Adrenal gland (tissue), 12 donors: ENCODE data around the gene FOXP4. TPM values are rescaled to one million over a fixed set of nuclear protein-coding genes. Genes with fewer than 3 reads are reported as not detected.

Experiments used
- DNase-seq, 7 donors: peaks; one replicate each; pipeline ENCODE4 v3.0.0-alpha.2; 2019 to 2020
- H3K27ac ChIP-seq, 5 donors: fragments of 200-600 bp; sonication (generic) in 4 of 5; 1 replicate in 3 of 5; 2 replicates in 2 of 5; pipeline versions ENCODE4 v1.5.1 to v1.8.0; 2016 to 2020; ENCODE audit warnings: mild to moderate bottlenecking in 1 of 5
- H3K27me3 ChIP-seq: fragments of 200-600 bp; 2 replicates; pipeline ENCODE4 v1.8.0; 2021
- H3K36me3 ChIP-seq, 2 donors: fragments of 200-600 bp; replicated peaks in 1 of 2; 1 replicate in 1 of 2; 2 replicates in 1 of 2; pipeline versions ENCODE4 v1.5.1 to v1.8.0; 2018 to 2022
- H3K4me1 ChIP-seq, 2 donors: fragments of 200-600 bp; replicated peaks in 1 of 2; 1 replicate in 1 of 2; 2 replicates in 1 of 2; pipeline versions ENCODE4 v1.5.1 to v1.8.0; 2018 to 2021
- H3K4me3 ChIP-seq, 4 donors: fragments of 200-600 bp; sonication (generic) in 3 of 4; one replicate each; pipeline ENCODE4 v1.5.1; 2016 to 2018
- H3K9me3 ChIP-seq, 3 donors: fragments of 200-600 bp; sonication (generic) in 1 of 3; replicated peaks in 1 of 3; 1 replicate in 2 of 3; 2 replicates in 1 of 3; pipeline versions ENCODE4 v1.5.1 to v1.8.0; 2016 to 2021
- POLR2A ChIP-seq, 2 donors: fragments of 450-650 bp; IDR thresholded peaks; one replicate each; pipeline ENCODE4 v1.6.1; 2017; ENCODE audit warnings: antibody characterized with exemption in 2 of 2, mild to moderate bottlenecking in 2 of 2, moderate library complexity in 1 of 2
- WGBS, 4 donors: extraction: QIAGEN DNeasy Blood & Tissue Kit in 2 of 4; methylation state at CpG; one replicate each; pipeline versions ENCODE4 v1.1.5 to v1.1.7; 2013 to 2017; 5-methylcytosine and 5-hydroxymethylcytosine counted together
- intact Hi-C, 2 donors: fragments of 100-400 bp; cut with DNase I; formaldehyde crosslinking; loops; one replicate each; pipeline versions ENCODE4 v1.14.1 to v1.15.0; 2022 to 2023
- polyA plus RNA-seq, 3 donors: library from polyadenylated mRNA; stranded (reverse); fragments of 200-250 nt in 2 of 3; fragments of 350-450 nt in 1 of 3; fragmentation: Illumina TruSeq in 1 of 3; extraction: RNeasy Lipid Tissue Mini Kit (QIAGEN cat#74804) in 1 of 3; gene quantifications; one replicate each; pipeline ENCODE4 v1.2.3, GENCODE V29; 2013 to 2014
- total RNA-seq, 9 donors: library from RNA; depleted of rRNA in 4 of 9; stranded (reverse); fragments of >200 nt in 4 of 9; fragments of 120-200 nt in 1 of 9; fragmentation: NEBNext Ultra II Directional in 1 of 9; extraction: Animal tissue kit (Norgen Biotek cat#: 25700) in 1 of 9; gene quantifications; one replicate each; pipeline versions ENCODE4 v1.1.0 to v1.2.4, GENCODE V29; 2013 to 2023
- TF ChIP-seq, protein P1 (sequence below), 6 experiments: fragments of 450-650 bp in 4 of 6; fragments of 200-600 bp in 2 of 6; sonication (generic) in 1 of 6; IDR thresholded peaks; 1 replicate in 5 of 6; 2 replicates in 1 of 6; pipeline versions ENCODE4 v1.5.1 to v1.8.0; 2016 to 2021; ENCODE audit warnings: antibody characterized with exemption in 6 of 6, mild to moderate bottlenecking in 2 of 6, moderate library complexity in 1 of 6
- donor health status: healthy with polysubstance abuse.
- donor health status: Bipolar disorder and iron deficiency.
- donor health status: DM: yes; HTN: yes; CAD: no.
- donor health status: DM: no; HTN: no; CAD: no.
- donor health status: DM: no; HTN: no; CAD: no.
- donor health status: DM: yes; HTN: yes; CAD: no.

FOXP4 gene
- total and polyA plus RNA-seq, 12 donors, result 1.6 to 18.2 (median 11.3) TPM

DNA sequence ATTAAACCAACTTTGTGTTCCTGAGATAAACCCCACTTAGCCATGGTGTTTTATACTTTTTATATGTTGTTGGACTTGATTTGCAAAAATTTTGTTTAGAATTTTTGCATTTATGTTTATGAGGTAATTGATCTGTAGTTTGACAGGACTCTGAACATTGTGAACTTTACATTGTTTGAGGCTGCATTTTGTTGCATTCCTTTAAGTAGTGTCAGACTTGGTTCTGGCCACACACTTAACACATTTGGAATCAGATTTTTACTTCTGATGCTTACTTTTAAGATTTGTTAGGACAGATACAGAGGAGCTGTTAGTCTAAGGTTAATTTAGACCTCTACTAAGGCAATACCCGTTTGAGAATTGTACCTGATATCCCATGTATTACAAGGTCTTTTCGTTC is 75.6 kb downstream of the FOXP4 start:
- H3K9me3 ChIP-seq, result peaks cover 0 to 4% (median 0%) of the 10 kb centered on the region in 3 donors
- H3K4me3 ChIP-seq, result no peak overlapping the region
- no peak overlapping the region for H3K27ac ChIP-seq
- no peaks in the 10 kb centered on the region for H3K4me1 ChIP-seq
- intact Hi-C loops, result no loop called here
- no peak for DNase-seq
- TF ChIP-seq, protein P1, sequence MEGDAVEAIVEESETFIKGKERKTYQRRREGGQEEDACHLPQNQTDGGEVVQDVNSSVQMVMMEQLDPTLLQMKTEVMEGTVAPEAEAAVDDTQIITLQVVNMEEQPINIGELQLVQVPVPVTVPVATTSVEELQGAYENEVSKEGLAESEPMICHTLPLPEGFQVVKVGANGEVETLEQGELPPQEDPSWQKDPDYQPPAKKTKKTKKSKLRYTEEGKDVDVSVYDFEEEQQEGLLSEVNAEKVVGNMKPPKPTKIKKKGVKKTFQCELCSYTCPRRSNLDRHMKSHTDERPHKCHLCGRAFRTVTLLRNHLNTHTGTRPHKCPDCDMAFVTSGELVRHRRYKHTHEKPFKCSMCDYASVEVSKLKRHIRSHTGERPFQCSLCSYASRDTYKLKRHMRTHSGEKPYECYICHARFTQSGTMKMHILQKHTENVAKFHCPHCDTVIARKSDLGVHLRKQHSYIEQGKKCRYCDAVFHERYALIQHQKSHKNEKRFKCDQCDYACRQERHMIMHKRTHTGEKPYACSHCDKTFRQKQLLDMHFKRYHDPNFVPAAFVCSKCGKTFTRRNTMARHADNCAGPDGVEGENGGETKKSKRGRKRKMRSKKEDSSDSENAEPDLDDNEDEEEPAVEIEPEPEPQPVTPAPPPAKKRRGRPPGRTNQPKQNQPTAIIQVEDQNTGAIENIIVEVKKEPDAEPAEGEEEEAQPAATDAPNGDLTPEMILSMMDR (IDR thresholded peaks at IDR 0.05), result no peak
- TF ChIP-seq POLR2A (IDR thresholded peaks at IDR 0.05), result no peak
- WGBS, 4 donors, result 36 to 51% (median 50%) methylated on average over 2 of the region's 2 CpGs
- no peaks in the 10 kb centered on the region for H3K27me3 ChIP-seq
- no peaks in the 10 kb centered on the region for H3K36me3 ChIP-seq

DNA sequence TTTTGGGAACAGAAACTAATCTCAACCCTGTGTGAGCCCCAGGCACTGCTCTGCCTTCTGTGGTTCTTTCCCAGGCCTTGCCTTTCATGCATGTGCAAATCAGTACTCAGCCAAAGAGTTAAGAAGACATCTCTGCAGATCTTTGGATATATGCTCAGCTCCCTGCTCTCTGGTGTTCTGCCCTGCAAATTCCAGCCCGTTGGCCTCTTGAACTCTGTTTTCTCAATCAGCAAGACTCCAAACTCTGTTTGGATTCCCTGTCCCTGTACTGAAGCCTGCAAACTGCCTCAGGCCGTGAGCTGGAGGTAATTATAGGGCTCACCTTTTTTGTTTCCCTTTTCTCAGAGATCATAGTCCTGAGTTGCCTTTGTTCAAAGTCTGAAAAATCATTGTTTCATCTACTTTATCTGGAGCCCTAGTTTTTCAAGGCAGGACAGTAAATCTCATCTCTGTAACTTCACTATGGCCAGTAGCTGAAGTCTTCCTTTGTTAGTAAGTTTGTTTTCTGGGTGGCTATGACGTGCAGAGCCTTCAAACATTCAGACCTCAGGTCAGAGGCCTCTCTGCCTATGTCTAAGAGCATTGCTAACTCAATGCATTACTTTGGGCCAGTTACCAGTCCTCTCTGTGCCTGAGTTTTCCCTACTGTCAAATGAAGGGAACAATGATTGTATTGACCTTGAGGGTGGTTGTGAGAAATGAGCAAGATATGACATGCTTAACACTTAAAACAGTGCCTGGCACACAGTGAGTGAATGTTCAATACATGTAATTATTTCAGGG is 76.2 kb downstream of the FOXP4 start:
- no peak for DNase-seq
- intact Hi-C loops, result no loop called here
- WGBS, 4 donors, result 41 to 55% (median 49%) methylated on average over 3 of the region's 3 CpGs
- H3K9me3 ChIP-seq, result peaks cover 0 to 4% (median 0%) of the 10 kb centered on the region in 3 donors
- H3K4me1 ChIP-seq, result no peaks in the 10 kb centered on the region
- no peak overlapping the region for H3K4me3 ChIP-seq
- H3K36me3 ChIP-seq, result no peaks in the 10 kb centered on the region
- H3K27me3 ChIP-seq, result no peaks in the 10 kb centered on the region
- peak overlapping the region in 1 of 5 donors; percentile 43 for H3K27ac ChIP-seq
- TF ChIP-seq, protein P1 (IDR thresholded peaks at IDR 0.05), result no peak
- no peak for TF ChIP-seq POLR2A (IDR thresholded peaks at IDR 0.05)

DNA sequence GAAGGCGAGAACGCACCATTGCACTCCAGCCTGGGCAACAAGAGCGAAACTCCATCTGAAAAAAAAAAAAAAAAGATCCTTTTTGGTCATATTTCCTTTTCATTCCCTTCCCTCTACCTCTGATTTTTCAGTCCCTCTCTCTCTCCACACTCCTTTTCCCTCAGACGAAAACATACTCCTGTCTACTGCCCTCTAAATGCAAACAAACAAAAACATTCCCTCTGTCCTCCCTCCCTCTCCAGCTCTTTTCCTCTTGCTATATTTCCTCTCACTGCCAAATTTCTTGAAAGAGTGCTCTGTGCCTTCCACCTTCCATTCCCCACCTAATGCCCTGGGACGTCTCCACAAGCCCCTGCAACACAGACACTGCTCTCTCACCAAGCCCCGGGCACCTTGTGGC is 77.1 kb downstream of the FOXP4 start:
- Histone ChIP-seq H3K9me3 (peaks cover 0 to 4% (median 0%) of the 10 kb centered on the region in 3 donors), H3K4me1 (no peaks in the 10 kb centered on the region), H3K27ac (peak overlapping the region in 1 of 5 donors; percentile 43), H3K27me3 (no peaks in the 10 kb centered on the region), H3K36me3 (no peaks in the 10 kb centered on the region), H3K4me3 (no peak overlapping the region)
- no peak for TF ChIP-seq POLR2A (IDR thresholded peaks at IDR 0.05)
- TF ChIP-seq, protein P1 (IDR thresholded peaks at IDR 0.05), result no peak
- DNase-seq, result no peak
- 84 to 90% (median 88%) methylated on average over 6 of the region's 6 CpGs for WGBS, 4 donors
- intact Hi-C loops, result no loop called here

DNA sequence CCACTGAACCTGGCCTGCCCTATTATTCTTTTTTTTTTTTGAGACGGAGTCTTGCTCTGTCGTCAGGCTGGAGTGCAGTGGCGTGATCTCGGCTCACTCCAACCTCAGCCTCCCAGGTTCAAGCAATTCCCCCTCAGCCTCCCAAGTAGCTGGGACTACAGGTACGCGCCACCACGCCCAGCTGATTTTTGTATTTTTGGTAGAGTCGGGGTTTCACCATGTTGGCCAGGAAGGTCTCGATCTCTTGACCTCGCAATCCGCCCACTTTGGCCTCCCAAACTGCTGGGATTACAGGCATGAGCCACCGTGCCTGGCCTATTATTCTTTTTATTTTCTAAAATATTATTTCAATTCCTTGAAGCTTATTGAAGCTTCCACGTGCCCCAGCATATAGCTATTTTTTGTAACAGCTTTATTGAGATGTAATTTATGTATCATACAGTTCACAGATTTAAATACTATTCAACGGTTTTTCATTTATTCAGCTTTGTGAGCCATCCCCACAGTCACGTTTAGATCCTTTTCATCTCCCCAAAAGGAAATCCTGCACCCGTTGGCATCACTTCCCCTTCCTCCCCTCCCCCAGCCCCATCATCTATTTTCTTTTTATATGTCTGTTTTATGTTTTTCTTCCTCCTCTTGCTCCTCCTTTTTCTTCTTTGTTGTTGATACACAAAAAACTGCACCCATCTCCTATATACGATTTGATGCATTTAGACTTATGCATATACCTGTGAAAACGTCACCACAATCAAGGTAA is 78.6 kb downstream of the FOXP4 start:
- DNase-seq, result no peak
- WGBS, 4 donors, result 78 to 82% (median 81%) methylated on average over 15 to 18 of the region's 18 CpGs
- H3K27me3 ChIP-seq, result no peaks in the 10 kb centered on the region

More for the DNA sequence above, 78.6 kb downstream of the FOXP4 start:
- TF ChIP-seq, protein P1 (IDR thresholded peaks at IDR 0.05), result no peak
- TF ChIP-seq POLR2A (IDR thresholded peaks at IDR 0.05), result no peak
- peaks cover 0 to 4% (median 0%) of the 10 kb centered on the region in 3 donors for H3K9me3 ChIP-seq
- H3K4me3 ChIP-seq, result no peak overlapping the region
- H3K36me3 ChIP-seq, result no peaks in the 10 kb centered on the region
- no peak overlapping the region for H3K27ac ChIP-seq
- H3K4me1 ChIP-seq, result no peaks in the 10 kb centered on the region
- intact Hi-C loops, result no loop called here
